Muscle of arm (tissue), 12 donors: Measurements from ENCODE around the gene ZFP90. TPM values are rescaled to one million over a fixed set of nuclear protein-coding genes. Genes with fewer than 3 reads are reported as not detected.

Experiments used
- DNase-seq: peaks from one replicate; pipeline ENCODE4 v3.0.0-alpha.2; 2013
- polyA plus RNA-seq, 12 donors: library from polyadenylated mRNA; unstranded; fragments of 120-200 nt; gene quantifications; one replicate each; pipeline ENCODE4 v1.2.1, GENCODE V29; 2013; ENCODE audit not compliant: insufficient read length in 12 of 12

The ZFP90 gene
- polyA plus RNA-seq, 12 donors, result 9.5 to 29.1 (median 18.1) TPM; not detected in 1

DNA sequence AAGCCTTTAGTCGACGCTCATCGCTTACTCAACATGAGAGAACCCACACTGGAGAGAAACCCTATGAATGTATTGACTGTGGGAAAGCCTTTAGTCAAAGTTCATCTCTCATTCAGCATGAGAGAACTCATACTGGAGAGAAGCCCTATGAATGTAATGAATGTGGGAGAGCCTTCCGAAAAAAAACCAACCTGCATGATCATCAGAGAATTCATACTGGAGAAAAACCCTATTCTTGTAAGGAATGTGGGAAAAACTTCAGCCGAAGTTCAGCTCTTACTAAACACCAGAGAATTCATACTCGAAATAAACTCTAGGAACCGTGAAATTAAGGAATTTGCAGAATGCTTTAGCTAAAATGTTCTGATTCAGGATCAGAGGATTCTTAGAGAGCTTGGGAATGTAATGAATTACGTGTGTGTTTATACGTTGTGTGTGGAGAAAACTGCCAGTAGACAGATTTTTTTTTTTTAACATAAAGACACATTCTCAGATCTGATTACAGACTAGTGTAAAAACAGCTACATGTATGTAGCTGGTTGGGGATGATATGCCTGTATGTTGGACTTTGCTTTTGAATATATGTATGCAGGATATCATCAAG is 25.4 kb downstream of the ZFP90 start:
- no peak for DNase-seq

DNA sequence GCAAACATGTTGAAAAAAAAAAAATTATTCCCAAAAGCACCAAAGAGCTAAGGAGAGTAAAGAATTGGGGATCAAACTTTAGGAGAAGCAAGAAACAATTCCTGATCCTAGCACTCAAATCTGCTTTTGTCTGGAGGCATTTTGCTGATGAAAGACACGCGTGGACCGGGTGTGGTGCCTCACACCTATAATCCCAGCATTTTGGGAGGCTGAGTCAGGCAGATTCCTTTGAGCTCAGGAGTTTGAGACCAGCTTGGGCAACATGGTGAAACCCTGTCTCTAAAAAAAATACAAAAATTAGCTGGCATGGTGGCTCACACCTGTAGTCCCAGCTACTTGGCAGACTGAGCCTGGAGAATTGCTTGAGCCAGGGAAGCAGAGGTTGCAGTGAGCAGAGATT is 35.4 kb downstream of the ZFP90 start:
- no peak for DNase-seq

DNA sequence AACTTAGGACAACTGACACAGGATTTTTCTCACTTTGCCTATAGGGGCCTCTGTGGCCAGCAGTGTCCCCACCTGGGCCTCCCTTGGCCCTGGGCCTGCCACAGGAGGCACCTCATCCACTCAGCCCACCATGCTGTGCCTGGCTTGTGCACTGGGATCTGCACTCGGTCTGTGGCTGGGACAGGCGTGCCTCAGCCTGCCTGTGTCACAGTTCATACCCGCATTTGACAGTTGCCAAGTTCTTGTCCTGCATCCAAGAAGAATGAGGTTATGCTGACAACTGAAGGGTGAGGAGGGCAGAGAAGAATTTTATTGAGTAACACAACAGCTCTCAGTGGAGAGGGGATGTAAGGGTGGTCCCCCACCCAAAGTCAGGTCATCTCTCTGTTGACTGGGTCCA is 36.0 kb downstream of the ZFP90 start:
- no peak for DNase-seq

DNA sequence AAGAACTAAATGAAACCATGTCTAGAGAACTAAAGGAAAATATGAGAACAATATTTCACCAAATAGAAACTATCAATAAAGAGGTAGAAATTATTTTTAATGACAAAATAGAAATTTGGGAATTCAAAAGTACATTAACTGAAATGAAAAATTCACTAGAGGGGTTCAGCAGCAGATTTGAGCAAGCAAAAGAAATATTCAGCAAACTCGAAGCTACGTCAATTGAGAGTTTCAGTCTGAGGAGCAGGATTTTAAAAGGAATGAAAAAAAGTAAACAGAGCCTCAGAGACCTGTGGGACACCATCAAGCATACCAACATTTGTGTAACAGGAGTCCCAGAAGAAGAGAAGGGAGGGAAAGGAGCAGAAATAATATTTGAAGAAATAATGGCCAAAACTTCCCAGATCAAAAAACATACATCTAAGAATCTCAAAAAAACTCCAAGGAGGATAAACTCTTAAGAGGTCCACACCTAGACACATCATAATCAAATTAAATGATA is 38.3 kb downstream of the ZFP90 start:
- DNase-seq, result no peak

DNA sequence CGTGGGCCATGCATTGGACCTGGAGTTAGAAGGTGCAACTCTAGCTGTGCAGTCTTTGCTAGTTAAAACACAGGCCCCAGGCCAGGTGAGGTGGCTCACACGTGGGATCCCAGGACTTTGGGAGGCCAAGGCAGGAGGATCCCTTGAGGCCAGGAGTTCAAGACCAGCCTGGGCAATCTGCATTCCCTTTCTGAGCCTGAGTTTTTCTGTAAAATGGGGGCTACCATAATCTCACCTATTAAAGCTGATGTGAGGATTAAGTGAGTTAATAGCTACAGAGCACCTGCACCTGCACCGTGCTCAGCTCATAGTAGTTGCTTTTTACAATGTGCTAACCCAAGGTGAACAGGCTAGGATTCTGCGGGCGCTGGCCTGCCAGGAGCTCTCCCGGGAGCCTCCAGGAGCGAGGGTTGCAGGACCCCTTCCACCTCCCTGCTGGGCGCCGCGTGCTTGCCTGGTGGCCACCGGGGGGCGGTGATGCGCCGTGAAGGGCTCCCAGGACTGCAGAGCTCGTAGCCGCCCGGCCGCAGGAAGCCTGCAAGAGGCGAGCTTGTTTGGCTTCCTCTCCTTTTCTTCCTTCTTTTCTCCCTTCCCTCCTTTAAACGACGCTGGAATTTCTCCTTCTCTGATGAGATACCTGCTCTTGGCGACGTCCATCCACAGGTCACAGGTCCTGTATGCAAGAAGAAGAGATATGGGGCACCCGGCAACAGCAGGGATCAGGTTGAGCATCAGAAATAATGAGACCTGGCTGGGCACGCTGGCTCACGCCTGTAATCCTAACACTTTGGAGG is 51.3 kb downstream of the ZFP90 start:
- DNase-seq, result peak; percentile 36

DNA sequence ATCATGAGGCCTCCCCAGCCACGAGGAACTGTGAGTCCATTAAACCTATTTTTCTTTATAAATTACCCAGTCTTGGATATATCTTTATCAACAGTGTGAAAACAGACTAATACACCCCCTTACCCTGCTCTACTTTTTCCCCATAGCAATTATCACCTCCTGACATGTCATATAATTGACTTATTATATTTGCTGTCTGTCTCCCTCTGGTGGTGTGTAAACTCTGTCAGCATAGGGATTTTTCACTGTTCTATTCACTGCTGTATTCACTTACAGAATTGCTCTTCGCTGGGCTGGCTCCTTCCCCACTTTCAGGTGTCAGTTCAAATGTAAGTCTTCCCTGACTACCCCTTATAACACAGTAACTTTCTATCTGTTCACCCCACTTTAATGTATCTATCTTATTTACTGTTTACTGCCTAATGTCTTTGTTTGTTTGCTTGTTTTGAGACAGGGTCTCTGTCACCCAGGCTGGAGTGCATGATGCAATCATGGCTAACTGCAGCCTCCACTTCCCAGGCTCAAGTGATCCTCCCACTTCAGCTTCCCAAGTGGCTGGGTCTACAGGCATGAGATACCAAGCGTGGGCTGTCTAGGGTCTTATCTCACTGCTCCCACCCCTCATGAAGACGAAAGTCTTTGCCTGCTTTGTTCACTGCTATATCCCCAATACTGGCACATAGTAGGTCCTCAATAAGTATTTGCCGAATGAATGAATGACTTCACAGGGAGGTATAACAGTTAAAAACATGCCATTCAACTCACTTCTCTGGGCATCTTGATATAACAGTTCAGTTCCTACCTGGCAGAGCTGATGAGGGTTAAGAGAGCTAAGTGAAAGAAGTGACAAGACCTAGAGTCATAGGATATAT is 53.6 kb downstream of the ZFP90 start:
- no peak for DNase-seq

DNA sequence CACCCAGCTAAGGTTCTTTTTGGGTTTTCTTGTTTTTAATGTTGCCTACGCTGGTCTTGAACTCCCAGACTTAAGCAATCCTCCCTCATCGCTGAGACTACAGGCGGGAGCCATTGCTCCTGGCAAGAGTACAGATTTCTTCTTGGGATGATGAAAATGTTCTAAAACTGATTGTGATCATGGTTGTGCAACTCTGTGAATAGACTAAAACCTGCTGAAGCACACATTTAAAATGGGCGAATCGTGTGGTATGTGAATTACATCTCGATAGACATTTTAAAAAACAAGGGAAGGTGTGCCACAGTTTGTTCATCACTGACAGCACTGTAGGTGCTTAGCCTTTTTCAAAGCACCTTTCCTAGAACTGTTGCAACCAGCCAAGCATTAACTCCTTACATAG is 57.2 kb downstream of the ZFP90 start:
- DNase-seq, result no peak

DNA sequence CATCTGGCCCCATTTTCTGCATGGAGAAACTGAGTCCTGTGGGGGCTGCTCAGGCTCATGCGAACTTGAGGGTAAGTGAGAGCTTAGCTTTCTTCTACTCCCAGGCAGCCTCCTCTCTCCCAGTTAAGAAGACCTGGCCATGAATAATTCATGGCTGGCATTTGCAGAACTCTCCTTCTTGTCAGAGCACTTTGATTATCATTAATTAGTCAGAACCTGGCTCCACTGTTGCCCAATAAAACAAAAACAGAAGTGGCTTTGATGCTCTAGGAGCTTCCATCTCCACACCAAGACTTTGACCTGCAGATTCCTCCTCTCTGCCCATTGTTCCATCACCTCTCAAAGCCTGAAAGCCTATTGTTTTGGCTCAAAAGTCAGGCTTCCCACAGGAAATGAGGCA is 60.5 kb downstream of the ZFP90 start:
- no peak for DNase-seq

DNA sequence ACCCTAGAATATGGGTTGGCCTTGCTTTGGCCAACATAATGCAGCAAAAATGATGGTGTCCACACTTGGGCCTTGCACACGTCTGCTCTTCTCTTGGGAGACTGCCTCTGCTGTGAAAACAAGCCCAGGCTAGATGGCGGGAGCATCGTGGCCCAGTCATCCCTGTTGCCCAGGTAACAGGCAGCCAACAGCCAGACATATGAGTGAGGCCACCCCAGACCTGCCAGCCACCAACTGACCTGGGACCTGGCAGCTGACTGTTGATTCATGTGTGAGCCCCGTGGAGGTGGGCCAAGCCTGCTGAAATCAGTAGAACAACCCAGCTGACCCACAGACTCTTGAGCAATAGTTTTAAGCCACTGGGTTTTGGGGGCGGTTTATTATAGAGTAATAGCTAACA is 66.7 kb downstream of the ZFP90 start:
- no peak for DNase-seq

DNA sequence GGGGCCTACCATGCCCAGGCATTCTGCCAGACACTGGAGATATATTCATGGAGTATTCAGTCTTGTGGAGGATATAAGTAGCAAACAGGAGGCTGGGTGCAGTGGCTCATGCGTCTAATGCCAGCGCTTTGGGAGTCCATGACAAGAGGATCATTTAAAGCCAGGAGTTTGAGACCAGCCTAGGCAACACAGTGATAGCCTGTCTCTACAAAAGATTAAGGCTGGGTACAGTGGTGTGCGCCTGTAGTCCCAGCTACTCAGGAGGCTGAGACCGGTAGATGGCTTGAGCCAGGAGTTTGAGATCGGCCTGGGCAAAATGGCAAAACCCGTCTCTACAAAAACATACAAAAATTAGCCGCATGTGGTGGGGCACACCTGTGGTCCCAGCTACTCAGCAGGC is 68.4 kb downstream of the ZFP90 start:
- DNase-seq, result no peak

DNA sequence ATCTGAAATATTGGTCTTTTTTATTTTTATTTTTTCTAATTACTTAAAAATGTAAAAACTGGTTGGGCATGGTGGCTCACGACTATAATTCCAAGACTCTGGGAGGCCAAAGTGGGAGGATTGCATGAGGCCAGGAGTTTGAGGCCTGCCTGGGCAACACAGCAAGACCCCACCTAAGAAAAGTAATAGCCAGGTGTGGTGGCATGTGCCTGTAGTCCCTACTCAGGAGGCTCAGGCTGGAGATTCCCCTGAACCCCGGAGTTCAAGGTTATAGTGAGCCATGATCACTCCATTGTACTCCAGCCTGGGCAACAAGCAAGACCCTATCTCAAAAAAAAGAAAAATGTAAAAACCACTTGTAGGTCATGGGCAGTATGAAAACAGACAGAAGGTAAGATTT is 69.2 kb downstream of the ZFP90 start:
- no peak for DNase-seq

DNA sequence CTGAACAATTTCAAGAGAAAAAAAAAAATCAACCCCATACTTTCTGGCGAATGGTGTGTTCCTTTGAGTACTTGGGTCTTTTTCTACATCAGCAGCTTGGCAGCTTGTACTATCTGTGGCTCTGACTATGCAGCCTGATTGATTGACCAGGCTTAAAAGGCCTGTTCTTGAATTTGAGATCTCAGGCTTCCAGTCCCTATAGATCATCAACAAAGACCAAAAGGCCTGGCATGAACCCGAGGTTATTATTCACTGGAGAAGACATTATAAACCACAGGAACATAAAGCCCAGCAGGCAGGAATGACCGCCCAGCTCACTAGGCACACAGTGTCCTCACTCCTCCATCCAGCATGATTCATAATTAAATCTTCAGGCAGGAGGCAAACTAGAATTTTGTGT is 73.9 kb downstream of the ZFP90 start:
- DNase-seq, result no peak

DNA sequence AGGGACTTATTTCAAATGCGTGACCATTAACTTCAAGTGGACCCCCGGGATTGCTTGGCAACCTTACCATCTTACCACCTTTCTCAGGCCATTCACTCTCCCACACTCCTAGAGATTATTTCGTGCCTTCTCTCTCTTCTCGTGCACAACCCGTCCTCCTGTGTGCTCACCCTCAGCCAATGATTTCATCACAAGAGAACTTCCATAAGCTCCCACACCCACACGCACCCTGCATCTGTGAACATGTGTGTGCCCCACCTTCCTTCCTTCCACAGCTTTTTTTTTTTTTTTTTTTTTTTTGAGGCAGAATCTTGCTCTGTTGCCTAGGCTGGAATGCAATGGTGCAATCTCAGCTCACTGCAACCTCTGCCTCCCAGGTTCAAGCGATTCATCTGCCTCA is 78.6 kb downstream of the ZFP90 start:
- no peak for DNase-seq

Other genes starting within 250 kb of the ZFP90 start
- gene SLC7A6OS, start 228.3 kb upstream of the ZFP90 start, polyA plus RNA-seq, result 10 to 100 TPM in 11 of 12 donors, not detected in 1; 12.2 to 20.1 (median 15.1) TPM
- 10 to 100 TPM in 11 of 12 donors, not detected in 1; 33.0 to 56.0 (median 40.2) TPM for gene PRMT7, start 228.3 kb upstream of the ZFP90 start, polyA plus RNA-seq
- gene SMPD3, start 90.8 kb upstream of the ZFP90 start, polyA plus RNA-seq, result 10 to 100 TPM in 1 of 12 donors, 1 to 10 TPM in 4, under 1 TPM in 6, not detected in 1; 0.59 to 18.6 (median 0.85) TPM
- gene CDH3, start 106.0 kb downstream of the ZFP90 start, polyA plus RNA-seq, result 10 to 100 TPM in 2 of 12 donors, 1 to 10 TPM in 4, under 1 TPM in 5, not detected in 1; 0.44 to 80.2 (median 1.1) TPM
- 10 to 100 TPM in 3 of 12 donors, 1 to 10 TPM in 8, not detected in 1; 1.4 to 69.6 (median 2.5) TPM for gene CDH1, start 198.0 kb downstream of the ZFP90 start, polyA plus RNA-seq